Measurements from ENCODE around the gene SLAMF9. TPM values are rescaled to one million over a fixed set of nuclear protein-coding genes. Genes with fewer than 3 reads are reported as not detected.

SLAMF9 gene
- total RNA-seq, 1 experiment from 2014 or later = not detected

DNA sequence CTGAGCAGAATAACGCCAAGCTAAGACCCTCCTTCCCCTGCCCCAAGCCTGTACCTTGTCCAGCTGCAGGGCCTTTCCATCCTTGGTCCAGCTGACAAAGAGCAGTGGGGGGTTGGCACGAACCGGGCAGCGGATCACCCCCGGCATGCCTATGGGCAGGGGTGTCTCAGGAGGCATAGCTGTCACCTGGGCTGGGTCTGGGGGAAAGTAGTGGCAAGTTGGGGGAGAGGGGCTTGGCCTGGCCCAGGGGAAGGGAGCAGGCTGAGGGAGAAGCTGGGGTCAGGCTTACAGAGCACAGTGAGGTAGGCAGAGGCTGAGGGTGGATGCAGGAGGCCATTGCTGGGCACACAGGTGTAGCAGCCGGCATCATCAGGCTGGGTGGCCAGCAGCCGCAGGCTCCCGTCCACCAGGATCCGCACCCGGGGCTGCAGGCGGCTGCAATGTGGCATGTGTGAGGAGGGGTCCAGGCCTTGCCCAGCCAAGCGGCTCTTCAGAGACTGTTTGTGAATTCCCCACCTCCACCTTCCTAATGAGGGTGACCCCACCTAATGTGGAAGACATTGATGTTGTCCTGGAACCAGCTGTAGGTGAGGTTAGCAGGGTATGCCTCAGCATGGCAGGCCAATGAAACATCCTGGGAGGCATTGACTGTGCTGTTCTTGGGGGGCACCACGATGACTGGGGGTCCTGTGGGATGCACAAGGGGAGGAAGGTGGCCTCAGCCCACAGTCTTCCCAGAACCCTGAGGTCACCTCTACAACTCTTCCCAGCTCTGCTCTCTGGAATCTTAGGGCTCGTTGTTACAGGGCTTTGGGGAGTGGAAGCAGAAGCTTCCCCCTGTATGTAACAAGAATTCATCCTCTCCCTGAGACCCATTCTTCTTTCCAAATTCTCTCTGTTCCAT is 19.6 kb downstream of the SLAMF9 start:
- Mint-ChIP-seq H3K9me3 (no peaks in the 10 kb centered on the region), H3K36me3 (ENCODE audit: insufficient read depth in 1 of 3, low read depth in 3 of 3) (peaks cover 17 to 25% (median 24%) of the 10 kb centered on the region in 3 experiments), H3K27ac (no peak overlapping the region), H3K27me3 (ENCODE audit: low read depth) (peaks cover 1% of the 10 kb centered on the region; the same call in 1 of the 2 replicates), H3K4me1 (peaks cover 26 to 32% of the 10 kb centered on the region in 2 experiments), H3K4me3 (no peak overlapping the region)
- no peak overlapping the region for H3T11ph ChIP-seq (ENCODE audit: low read length)
- H3K9ac ChIP-seq (ENCODE audit: extremely low read depth, insufficient read length, low read length) = no peak overlapping the region
- no peaks in the 10 kb centered on the region for H3K9me3 ChIP-seq (ENCODE audit: control insufficient read depth, low read depth, low read length)
- no peak overlapping the region for H2AFZ ChIP-seq (ENCODE audit: low read length)
- no peaks in the 10 kb centered on the region for H3K27me3 ChIP-seq (ENCODE audit: insufficient read depth, low read length)
- no peak overlapping the region for H3K56ac ChIP-seq (ENCODE audit: insufficient read length, low read depth, low read length)
- no peak overlapping the region for H3K4me2 ChIP-seq (ENCODE audit: insufficient read depth, insufficient read length, low read length)
- no peak overlapping the region for H2AK5ac ChIP-seq (ENCODE audit: insufficient read length, low read length)
- no peak overlapping the region for H3K18ac ChIP-seq (ENCODE audit: insufficient read length, low read depth, low read length)
- no peak overlapping the region for H3K14ac ChIP-seq (ENCODE audit: insufficient read depth, low read length)
- H2BK120ac ChIP-seq (ENCODE audit: low read depth, low read length, poor library complexity, severe bottlenecking) = no peak overlapping the region
- H2BK12ac ChIP-seq (ENCODE audit: insufficient read length, low read depth, low read length) = no peak overlapping the region
- no CpG with 5 or more reads among the region's 14 CpGs for WGBS (ENCODE audit: extremely low coverage, insufficient read length, low lambda C conversion rate)
- DNase-seq = no peak
- H2BK5ac ChIP-seq (ENCODE audit: insufficient read length, low read length) = no peak overlapping the region
- no peak overlapping the region for H2BK15ac ChIP-seq (ENCODE audit: low read depth, low read length)
- no peaks in the 10 kb centered on the region for H3K79me2 ChIP-seq (ENCODE audit: insufficient read depth, low read length)
- no peaks in the 10 kb centered on the region for H3K79me1 ChIP-seq (ENCODE audit: insufficient read depth, low read depth, low read length, poor library complexity, severe bottlenecking)
- H4K8ac ChIP-seq (replicated peaks; ENCODE audit: insufficient read length, low read depth, low read length) = no peak overlapping the region
- H3K27ac ChIP-seq (ENCODE audit: insufficient read length, low read depth, low read length) = no peak overlapping the region
- H2BK20ac ChIP-seq (ENCODE audit: low read depth, low read length, poor library complexity, severe bottlenecking) = no peak overlapping the region
- no peak overlapping the region for H3K4ac ChIP-seq (ENCODE audit: low read depth, low read length)
- no peaks in the 10 kb centered on the region; the same call in 1 of the 2 replicates for H3K4me1 ChIP-seq (ENCODE audit: insufficient read depth, low read length)
- TF ChIP-seq, protein P1, sequence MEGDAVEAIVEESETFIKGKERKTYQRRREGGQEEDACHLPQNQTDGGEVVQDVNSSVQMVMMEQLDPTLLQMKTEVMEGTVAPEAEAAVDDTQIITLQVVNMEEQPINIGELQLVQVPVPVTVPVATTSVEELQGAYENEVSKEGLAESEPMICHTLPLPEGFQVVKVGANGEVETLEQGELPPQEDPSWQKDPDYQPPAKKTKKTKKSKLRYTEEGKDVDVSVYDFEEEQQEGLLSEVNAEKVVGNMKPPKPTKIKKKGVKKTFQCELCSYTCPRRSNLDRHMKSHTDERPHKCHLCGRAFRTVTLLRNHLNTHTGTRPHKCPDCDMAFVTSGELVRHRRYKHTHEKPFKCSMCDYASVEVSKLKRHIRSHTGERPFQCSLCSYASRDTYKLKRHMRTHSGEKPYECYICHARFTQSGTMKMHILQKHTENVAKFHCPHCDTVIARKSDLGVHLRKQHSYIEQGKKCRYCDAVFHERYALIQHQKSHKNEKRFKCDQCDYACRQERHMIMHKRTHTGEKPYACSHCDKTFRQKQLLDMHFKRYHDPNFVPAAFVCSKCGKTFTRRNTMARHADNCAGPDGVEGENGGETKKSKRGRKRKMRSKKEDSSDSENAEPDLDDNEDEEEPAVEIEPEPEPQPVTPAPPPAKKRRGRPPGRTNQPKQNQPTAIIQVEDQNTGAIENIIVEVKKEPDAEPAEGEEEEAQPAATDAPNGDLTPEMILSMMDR (conservative IDR thresholded peaks at IDR 0.05) = no peak
- H4K5ac ChIP-seq (ENCODE audit: insufficient read length, low read depth, low read length) = no peak overlapping the region
- H3K23ac ChIP-seq (ENCODE audit: insufficient read length, low read depth, low read length) = no peak overlapping the region
- H3K23me2 ChIP-seq (ENCODE audit: insufficient read length, low read depth, low read length, poor library complexity, severe bottlenecking) = no peaks in the 10 kb centered on the region
- no peak overlapping the region for H4K91ac ChIP-seq (ENCODE audit: insufficient read length, low read depth, low read length)
- H4K20me1 ChIP-seq (ENCODE audit: control insufficient read depth, insufficient read depth, insufficient read length) = no peaks in the 10 kb centered on the region

Data from H9 (cell line).